Ureter (tissue), 1 donor: ENCODE measurements around the gene FAM227A. TPM values are rescaled to one million over a fixed set of nuclear protein-coding genes. Genes with fewer than 3 reads are reported as not detected.
A peak's percentile ranks its signal among the peaks of the same experiment; 100 is the strongest.

Experiments
- DNase-seq: peaks from one replicate; pipeline ENCODE4 v3.0.0-alpha.2; 2020; ENCODE audit warnings: low spot score
- total RNA-seq: library from RNA; stranded (reverse); gene quantifications from one replicate; pipeline ENCODE4 v1.2.4, GENCODE V29; 2023
- donor health status: DM: yes; HTN: yes; CAD: no.

FAM227A gene
- total RNA-seq: 6.1 TPM

- DNase-seq: peak; percentile 88
These were observed at the start of gene FAM227A, which contains the start of gene CBY1 for GRCh38 chr22:38656256-38657044. Gene FAM227A (minus strand): TSS chr22:38656392. CDS start chr22:38650168, 6,224 bp downstream. Gene CBY1 (plus strand): TSS chr22:38656638. CDS start chr22:38668055, 11,417 bp downstream.

DNA sequence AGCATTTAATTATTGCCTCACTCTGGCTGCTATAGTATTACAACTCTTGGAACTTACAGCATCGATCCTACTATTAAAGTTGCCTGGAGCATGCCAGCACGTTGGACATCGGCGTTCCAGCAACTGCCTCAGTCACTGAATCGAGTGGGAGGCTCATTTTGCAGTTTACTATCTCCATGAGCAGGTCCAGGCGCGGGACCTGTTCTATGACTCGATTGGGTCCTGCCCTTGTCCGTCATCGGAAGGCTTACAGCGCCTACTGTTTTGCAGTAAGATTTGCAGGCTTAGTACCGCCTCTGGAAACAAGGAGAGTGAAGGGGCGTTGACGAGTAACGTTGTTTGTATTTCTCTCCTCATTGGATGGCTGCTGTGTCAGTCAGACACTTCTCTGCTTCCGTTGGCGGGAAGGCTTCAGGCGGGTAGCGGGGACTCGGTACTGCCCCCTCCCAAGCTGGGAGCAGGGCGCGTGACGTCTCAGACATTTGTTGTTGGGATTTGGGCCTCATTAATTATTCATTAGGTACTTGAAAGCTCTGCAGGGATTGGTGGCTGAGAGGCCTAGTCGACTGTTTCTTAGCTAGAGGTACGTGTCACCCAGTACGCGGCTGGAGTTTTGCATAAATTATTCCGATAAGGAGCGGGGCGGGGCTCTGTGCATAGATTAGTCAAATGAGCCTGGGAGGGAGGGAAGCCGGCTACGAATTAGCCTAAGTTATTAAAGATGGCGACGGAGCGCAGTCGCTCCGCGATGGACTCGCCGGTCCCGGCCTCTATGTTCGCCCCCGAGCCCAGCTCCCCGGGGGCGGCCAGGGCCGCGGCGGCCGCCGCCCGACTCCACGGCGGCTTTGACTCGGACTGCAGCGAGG is 49.3 kb upstream of the FAM227A start, which contains the start of gene GTPBP1:
Gene GTPBP1, plus strand, starts transcription at position 710 of the 866 bp plus-strand sequence. Its CDS starts 12 bp downstream, at position 722.
- DNase-seq: peak; percentile 99

DNA sequence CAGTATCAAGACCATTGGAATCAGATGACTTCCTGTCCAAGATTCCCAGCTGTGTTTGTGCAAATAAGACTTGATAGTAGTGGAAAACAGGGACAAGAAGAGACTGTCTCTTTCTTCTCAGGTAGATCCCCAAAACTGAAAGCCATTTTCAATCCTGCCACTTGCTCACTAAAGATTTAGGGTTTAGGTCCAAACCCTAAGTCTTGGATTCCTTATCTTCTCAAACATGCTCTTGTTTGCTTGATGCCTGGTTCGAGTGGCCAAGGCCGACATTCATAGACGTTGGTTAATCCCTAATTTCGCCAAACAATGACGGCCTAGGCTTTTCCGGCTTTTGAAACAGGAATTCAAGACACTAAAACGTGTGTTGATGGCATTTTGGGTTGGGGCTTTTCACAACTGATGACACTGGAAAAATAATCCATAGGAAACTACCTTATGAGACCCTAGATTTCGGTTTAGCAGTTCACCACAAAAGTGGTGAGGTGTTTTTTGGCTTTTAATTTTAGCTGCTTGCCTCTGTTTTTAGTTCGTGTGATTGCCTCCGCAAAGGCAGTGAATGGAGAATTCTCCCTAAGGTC is 48.6 kb upstream of the FAM227A start:
- no peak for DNase-seq

GRCh38 chr22:38700789-38701628 is 44.8 kb upstream of the FAM227A start, which contains the start of gene JOSD1:
Gene JOSD1 (minus strand): TSS chr22:38700943. CDS start chr22:38699987, 956 bp downstream.
- DNase-seq: peak; percentile 96

- peak; percentile 65 for DNase-seq
These were observed 44.1 kb upstream of the FAM227A start for GRCh38 chr22:38700270-38700788.

- DNase-seq: no peak
These were observed 43.6 kb upstream of the FAM227A start for GRCh38 chr22:38699784-38700183.

- no peak for DNase-seq
These were observed 43.0 kb upstream of the FAM227A start for GRCh38 chr22:38699143-38699542.

DNA sequence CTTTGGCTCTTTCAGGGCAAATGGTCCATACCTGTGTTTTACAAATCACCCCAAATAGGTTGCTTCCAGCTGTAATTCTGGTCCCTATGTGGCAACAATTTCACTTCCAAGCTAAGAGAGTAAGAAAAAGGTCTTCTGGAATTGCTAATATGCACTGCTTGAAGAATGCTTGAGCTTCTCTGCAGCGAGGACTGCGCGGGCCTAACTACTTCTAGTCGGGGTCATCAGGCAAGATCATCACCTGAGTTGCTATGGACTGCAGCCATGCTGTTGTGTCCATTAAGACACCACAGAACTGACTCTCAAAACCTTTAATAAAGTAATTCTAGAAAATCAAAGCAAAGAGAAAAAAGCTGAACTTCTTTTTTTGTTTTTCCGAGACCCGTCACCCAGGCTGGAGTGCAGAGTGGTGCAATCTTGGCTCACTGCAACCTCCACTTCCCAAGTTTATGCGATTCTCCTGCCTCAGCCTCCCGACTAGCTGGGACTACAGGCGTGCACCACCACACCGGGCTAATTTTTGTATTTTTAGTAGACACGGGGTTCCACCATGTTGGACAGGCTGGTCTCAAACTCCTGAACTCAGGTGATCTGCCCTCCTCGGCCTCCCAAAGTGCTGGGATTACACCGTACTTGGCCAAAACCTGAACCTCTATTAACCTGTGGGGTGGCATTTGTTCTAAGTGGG is 42.4 kb upstream of the FAM227A start:
- DNase-seq: no peak

- DNase-seq: no peak
These were observed 41.4 kb upstream of the FAM227A start for GRCh38 chr22:38697425-38698089.

DNA sequence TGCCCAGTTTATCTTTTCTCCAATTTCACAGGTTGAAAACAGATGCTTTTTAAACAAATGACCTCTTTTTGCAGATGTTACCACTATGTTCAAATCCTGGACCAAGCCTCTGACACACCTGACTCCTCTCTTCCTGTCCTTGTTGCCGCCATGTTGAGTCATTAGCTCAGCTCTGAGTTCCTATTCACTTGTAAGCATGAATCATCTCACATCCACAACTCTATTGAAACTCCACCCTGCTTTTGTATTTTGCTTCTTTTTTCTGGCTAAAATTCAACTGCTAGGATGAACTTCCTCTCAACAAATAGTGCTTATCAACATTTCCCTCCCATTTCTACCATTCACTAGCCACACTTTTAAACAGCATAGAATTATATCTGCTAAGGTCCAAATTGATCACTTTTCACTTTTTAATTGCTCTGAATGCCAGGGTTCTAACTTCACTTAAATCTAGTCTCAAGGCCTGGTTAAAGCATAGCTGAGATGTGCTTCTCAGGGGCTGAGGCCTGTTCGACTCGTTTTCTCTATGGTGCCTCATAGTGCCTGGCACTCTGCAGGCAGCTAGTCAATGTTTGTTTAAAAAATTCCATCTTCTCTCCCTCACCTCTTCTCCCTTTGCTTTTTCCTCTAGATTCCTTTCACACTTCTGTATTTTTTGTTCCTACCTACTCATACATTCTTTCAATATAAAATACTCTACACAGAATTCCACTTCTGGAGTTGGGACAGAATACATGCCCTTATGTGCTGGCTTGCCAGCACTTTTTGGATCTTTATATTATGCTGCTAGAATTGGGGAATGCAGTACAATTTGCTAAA is 40.6 kb upstream of the FAM227A start:
- DNase-seq: no peak

DNA sequence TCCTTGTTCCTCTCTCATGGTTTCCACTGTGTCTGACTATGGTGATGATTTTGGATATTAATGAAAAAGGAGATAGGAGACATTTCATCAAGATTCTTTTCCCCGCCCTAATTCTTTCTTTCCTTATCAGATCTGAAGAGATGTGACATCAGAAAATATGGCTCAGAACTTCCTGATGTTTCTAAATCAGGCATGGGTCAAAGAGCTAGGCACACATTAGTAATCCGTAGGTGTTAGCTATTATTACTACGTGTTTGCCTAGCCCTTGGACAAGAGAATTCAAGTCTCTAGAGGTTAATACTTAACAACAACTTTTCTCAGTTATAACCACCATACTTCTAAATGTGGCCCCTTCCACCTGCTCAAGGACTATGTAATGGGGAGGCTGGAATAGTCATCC is 38.7 kb upstream of the FAM227A start:
- DNase-seq: no peak

DNA sequence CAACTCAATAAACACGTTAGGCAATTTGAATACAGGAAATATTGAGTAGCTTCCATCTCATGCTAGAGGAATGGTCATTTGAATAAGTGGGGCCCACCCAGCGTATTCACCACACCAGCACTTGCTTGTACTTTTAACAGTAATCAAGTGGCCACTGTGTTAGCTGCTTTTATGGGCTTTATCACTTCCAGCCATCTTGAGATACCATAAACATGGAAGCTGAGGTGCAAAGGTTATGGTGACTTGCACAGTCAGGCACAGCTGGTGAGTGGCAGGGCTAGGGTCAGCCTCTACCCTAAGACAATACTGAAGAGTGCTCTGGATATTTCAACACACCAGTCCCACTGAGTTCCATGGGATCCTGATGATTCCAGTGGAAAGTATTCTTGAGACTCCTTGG is 37.9 kb upstream of the FAM227A start:
- DNase-seq: no peak

DNA sequence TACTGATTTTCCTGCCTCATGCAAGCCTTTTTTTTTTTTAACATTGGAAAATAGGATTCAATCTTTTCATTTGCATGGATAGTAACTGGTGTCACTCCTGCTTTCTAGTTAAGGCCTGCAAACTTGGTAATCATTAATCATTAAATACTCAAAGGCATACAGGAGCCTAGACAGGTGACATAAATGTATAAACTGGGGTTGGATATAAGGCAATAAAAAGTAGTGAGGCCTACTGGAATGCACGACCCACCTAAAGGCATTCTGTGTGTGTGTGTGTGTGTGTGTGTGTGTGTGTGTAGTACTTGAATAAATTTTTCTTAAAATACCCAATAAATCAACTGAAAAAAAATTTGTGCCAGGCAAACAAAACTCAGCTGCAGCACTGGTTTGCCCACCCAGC is 33.5 kb upstream of the FAM227A start:
- DNase-seq: no peak

GRCh38 chr22:38685761-38686160 is 29.6 kb upstream of the FAM227A start:
- DNase-seq: no peak

GRCh38 chr22:38684895-38685294 is 28.7 kb upstream of the FAM227A start:
- no peak for DNase-seq

DNA sequence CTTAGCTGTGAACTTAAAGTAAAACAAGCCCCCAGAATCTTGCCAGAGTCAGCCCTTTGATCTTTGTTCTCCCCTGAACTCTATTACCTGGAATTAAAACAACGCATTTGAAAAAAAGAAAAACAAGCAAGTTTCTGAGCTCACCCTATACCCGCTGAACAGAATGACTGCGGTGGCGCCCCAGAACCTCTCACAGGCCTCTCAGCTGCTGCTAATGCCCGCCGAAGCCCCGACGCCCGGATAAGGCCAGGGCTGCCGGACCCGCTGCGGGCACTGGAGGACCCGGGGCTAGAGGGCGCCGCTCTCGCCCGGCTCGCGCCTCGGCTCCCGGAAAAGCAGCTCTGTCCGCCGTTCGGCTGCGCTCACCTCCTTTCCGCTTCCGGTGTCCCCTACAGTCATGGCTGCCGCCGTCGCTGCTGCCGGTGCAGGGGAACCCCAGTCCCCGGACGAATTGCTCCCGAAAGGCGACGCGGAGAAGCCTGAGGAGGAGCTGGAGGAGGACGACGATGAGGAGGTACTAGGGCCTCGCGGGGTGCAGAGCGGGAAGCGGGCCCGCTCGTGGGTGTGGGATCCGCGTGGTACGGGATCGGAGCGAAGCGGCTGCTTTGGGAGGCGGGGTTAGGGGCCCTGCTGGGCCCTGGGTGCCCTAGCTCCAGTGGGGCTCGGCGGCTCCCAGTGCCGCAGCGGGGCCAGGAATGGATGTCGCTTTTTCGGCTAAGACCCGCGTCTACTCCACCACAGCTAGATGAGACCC is 25.6 kb upstream of the FAM227A start, which contains the start of gene TOMM22:
Gene TOMM22, plus strand, starts transcription at position 376 of the 754 bp plus-strand sequence. Its CDS starts 22 bp downstream, at position 398.
- DNase-seq: peak; percentile 84

DNA sequence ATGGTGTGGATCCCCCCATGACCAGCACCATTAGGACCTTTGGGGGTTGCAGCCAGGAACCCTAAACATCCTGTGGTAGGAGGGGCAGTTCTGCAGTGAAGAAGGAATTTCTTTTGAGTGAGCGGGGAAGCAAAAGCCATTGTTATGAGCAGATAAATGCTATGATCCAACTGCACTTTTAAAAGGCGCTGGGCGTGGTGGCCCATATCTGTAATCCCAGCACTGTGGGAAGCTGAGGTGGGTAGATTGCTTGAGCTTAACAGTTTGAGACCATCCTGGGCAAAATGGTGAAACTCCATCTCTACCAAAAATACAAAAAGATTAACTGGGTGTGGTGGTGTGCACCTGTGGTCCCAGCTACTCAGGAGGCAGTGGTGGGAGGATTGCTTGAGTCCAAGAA is 19.6 kb upstream of the FAM227A start:
- no peak for DNase-seq

DNA sequence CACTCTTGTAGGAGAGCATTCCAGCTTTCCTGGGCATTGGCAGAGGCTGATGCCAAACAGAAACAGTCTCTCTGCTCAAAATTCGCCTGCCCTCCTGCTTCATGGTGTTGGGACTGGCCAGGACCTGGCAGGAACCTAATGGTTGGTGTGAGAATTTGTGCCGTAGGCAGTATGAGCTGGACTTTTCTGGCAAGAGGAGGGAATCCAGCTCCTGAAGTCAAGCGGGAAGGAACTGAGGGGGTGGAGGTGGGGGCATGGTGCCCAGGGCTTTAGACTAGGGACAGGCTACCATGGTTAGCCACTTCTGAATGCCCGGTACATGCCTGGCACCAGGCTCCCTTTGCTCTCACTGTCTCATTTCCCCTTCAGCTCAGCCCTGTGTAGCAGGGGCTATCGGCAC is 18.7 kb upstream of the FAM227A start:
- DNase-seq: no peak
